ENCODE measurements around the gene NT5M. TPM values are rescaled to one million over a fixed set of nuclear protein-coding genes. Genes with fewer than 3 reads are reported as not detected.
"Not testable (repeated sequence)": the region's sequence is repeated elsewhere in the genome, so short reads cannot be mapped to it uniquely, and the experiment has no call there.

NT5M gene
- total and polyA plus RNA-seq, 9 donors: 5.1 to 10.8 (median 6.7) TPM

DNA sequence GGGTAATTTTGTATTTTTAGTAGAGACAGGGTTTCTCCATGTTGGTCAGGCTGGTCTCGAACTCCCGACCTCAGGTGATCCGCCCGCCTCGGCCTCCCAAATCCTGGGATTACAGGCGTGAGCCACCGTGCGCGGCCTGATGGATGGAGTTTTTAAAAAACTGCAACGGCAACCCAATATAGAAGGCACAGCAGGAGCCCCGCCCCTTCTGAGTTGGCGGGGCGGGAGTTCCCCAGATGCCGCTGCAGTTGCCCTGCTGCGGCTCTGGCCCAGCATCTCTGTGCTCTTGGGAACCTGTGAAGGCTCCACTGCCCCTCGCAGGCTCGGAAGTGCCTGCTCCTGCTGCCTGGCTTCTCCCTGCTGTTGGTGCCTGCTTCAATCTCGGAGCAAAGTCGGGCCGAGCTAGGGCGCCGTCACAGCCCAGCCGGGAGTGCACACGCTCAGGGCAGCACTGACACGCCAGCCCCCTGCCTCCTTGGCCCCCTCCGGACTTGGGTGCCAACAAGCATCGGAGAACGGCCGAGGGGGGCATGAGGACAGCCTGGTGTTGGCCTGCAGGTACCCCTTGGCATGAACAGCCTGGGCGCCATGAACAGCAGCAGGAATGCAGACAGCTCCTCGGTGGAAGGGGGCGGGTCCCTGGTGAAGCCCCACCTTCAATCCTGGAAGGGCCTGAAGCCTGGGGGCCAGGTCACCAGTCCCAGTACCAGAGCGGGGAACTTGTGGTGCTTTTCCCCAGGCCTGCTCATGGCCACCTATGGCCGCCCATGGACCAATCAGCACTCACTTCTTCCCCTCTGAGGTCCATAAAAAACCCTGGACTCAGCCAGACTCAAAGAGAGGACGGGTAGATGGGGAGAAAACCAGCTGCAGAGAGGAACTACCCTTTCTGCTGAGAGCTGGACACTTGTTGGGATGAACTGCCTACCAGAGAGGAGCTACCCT lies 2.3 kb upstream of the NT5M start:
- H3K27me3 ChIP-seq (ENCODE audit: control insufficient read depth, insufficient read depth, low read length): no peaks in the 10 kb centered on the region
- H3K36me3 ChIP-seq (ENCODE audit: control insufficient read depth, insufficient read depth, low read length): no peaks in the 10 kb centered on the region
- peak; percentile 42 for DNase-seq
- H3K4me1 ChIP-seq (ENCODE audit: control insufficient read depth, insufficient read depth, low read length): peaks cover 26% of the 10 kb centered on the region
- peak overlapping the region; percentile 26 for H3K4me3 ChIP-seq (ENCODE audit: low read length)
- peak overlapping the region; percentile 42 for H3K27ac ChIP-seq (ENCODE audit: low read length)
- WGBS (ENCODE audit: insufficient coverage): 12% methylated on average over 30 of the region's 35 CpGs
- H3K9me3 ChIP-seq (replicated peaks; ENCODE audit: control insufficient read depth, low read depth, low read length): no peaks in the 10 kb centered on the region

DNA sequence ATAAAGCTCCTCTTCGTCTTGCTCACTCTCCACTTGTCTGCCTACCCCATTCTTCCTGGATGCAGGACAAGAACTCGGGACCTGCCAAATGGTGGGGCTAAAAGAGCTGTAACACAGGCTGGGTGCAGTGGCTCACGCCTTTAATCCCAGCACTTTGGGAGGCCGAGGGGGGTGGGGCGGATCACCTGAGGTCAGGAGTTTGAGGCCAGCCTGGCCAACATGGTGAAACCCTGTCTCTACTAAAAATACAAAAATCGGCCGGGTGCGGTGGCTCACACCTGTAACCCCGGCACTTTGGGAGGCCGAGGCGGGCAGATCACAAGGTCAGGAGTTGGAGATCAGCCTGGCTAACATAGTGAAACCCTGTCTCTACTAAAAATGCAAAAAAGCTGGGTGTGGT lies 1.5 kb upstream of the NT5M start:
- DNase-seq; H3K9me3 ChIP-seq (replicated peaks; ENCODE audit: control insufficient read depth, low read depth, low read length); H3K27ac ChIP-seq (ENCODE audit: low read length); H3K27me3 ChIP-seq (ENCODE audit: control insufficient read depth, insufficient read depth, low read length); H3K36me3 ChIP-seq (ENCODE audit: control insufficient read depth, insufficient read depth, low read length); H3K4me3 ChIP-seq (ENCODE audit: low read length): not testable (repeated sequence)
- 98% methylated on average over 9 of the region's 11 CpGs for WGBS (ENCODE audit: insufficient coverage)
- H3K4me1 ChIP-seq (ENCODE audit: control insufficient read depth, insufficient read depth, low read length): peaks cover 26% of the 10 kb centered on the region

DNA sequence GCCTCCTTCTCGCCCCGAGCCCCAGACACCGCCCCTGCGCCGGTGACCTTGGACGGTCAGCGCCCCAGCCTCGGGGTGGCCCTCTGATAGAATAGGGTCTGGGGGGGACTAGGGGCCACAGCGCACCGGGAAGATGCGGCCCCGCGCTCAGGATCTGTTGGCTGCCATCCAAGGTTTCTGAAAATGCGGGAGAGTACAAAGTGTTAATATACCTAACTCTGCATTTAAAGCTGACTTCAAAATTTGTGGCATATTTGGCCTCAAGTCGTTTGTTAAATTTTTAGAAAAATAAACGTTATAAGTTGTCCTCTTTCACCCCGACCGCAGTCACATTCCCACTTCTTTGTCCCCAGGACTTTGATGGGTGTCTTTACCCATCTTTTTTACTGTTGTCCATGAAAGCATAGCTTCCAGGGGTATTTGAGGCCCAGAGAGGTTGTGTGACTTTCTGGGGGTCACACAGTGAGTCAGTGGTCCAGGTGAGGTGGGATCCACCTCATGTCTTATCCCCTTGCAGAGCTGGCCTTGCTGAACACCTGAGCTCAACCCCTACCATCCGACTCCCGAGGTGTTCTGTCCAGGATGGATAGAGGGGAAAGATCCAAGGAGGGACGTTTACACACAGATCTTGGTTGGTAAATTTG lies 796 bp downstream of the NT5M start:
- H3K9me3 ChIP-seq (replicated peaks; ENCODE audit: control insufficient read depth, low read depth, low read length): no peaks in the 10 kb centered on the region
- no peak overlapping the region for H3K27ac ChIP-seq (ENCODE audit: low read length)
- no peaks in the 10 kb centered on the region for H3K27me3 ChIP-seq (ENCODE audit: control insufficient read depth, insufficient read depth, low read length)
- peaks cover 4% of the 10 kb centered on the region for H3K36me3 ChIP-seq (ENCODE audit: control insufficient read depth, insufficient read depth, low read length)
- H3K4me3 ChIP-seq (ENCODE audit: low read length): peak overlapping the region; percentile 55
- H3K4me1 ChIP-seq (ENCODE audit: control insufficient read depth, insufficient read depth, low read length): peaks cover 23% of the 10 kb centered on the region
- DNase-seq: no peak
- WGBS (ENCODE audit: insufficient coverage): 17% methylated on average over 9 of the region's 21 CpGs

DNA sequence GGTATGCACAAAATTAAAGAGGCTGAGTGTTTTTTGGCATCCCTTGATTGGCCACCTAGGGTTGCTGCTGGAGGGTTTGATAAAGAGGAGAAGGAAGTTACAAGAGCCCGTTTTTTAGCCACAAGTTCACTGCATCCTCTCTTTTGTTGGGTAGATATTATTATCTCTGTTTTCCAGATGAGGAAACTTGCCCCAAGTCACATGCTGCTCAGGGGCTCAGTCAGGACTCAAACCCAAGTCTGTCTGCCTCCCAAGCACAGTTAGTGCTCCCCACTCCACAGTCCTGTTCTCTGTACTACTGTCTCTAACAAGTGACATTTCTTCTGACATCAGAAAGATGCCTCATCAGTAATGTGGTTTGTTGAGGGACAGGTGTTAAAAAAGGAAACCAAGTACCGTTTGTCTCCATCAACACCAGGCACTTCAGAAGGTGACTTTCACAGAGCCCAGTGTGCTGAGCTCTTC lies 1.4 kb downstream of the NT5M start:
- Histone ChIP-seq H3K4me1 (ENCODE audit: control insufficient read depth, insufficient read depth, low read length) (peaks cover 23% of the 10 kb centered on the region), H3K27me3 (ENCODE audit: control insufficient read depth, insufficient read depth, low read length) (no peaks in the 10 kb centered on the region), H3K36me3 (ENCODE audit: control insufficient read depth, insufficient read depth, low read length) (peaks cover 4% of the 10 kb centered on the region), H3K9me3 (replicated peaks; ENCODE audit: control insufficient read depth, low read depth, low read length) (no peaks in the 10 kb centered on the region), H3K27ac (ENCODE audit: low read length) (no peak overlapping the region), H3K4me3 (ENCODE audit: low read length) (no peak overlapping the region)
- DNase-seq: no peak
- 40% methylated on average over 1 of the region's 2 CpGs for whole genome bisulfite sequencing (ENCODE audit: insufficient coverage)

DNA sequence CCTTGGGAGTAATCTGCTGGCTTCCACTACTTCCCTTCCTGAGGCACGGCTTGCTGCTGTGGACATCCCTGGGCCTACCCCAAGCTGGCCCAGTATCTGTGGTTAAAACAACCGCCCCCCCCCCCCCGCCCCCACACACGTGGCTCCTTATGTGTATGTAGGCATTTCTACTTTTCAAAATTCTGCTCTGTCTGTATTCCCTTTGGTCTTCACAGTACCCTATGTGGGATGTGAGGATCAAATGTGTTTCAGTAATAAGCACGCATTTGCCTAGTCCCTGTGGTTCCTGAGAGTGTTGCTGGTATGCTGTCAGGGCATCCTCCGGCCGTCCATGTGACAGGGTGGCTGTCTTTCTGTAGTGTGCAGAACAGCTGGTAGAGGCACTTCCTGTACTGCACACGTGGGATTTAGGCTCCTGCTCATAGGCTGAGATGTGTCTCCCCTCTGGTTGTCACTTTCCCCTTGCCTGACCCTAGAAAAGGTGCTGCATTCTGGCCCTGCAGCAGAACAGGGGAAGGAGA lies 2.2 kb downstream of the NT5M start:
- H3K4me1 ChIP-seq (ENCODE audit: control insufficient read depth, insufficient read depth, low read length): peaks cover 23% of the 10 kb centered on the region
- H3K9me3 ChIP-seq (replicated peaks; ENCODE audit: control insufficient read depth, low read depth, low read length): no peaks in the 10 kb centered on the region
- DNase-seq: peak; percentile 44
- H3K4me3 ChIP-seq (ENCODE audit: low read length): no peak overlapping the region
- no peaks in the 10 kb centered on the region for H3K27me3 ChIP-seq (ENCODE audit: control insufficient read depth, insufficient read depth, low read length)
- H3K27ac ChIP-seq (ENCODE audit: low read length): no peak overlapping the region
- H3K36me3 ChIP-seq (ENCODE audit: control insufficient read depth, insufficient read depth, low read length): peaks cover 6% of the 10 kb centered on the region
- WGBS (ENCODE audit: insufficient coverage): 13% methylated on average over 4 of the region's 8 CpGs

DNA sequence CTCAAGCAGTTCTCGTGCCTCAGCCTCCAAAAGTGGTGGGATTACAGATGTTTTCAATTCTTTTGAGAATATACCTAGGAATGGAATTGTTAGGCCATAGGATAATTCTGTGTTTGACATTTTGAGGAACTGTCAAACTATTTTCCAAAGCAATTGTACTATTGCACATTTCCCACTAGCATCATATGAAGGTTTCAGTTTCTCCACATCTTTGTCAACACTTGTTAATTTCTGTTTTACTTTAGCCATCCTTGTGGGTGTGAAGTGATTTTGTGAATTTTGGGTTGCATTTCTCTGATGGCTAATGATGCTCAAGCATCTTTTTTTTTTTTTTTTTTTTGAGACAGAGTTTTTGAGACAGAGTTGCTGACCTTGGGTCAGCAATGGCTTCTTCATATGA lies 6.2 kb downstream of the NT5M start:
- Histone ChIP-seq H3K9me3 (replicated peaks; ENCODE audit: control insufficient read depth, low read depth, low read length) (no peaks in the 10 kb centered on the region), H3K27me3 (ENCODE audit: control insufficient read depth, insufficient read depth, low read length) (no peaks in the 10 kb centered on the region), H3K4me1 (ENCODE audit: control insufficient read depth, insufficient read depth, low read length) (peaks cover 7% of the 10 kb centered on the region), H3K4me3 (ENCODE audit: low read length) (no peak overlapping the region), H3K27ac (ENCODE audit: low read length) (no peak overlapping the region), H3K36me3 (ENCODE audit: control insufficient read depth, insufficient read depth, low read length) (peaks cover 10% of the 10 kb centered on the region)
- no CpG with 5 or more reads among the region's 1 CpG for WGBS (ENCODE audit: insufficient coverage)
- no peak for DNase-seq

DNA sequence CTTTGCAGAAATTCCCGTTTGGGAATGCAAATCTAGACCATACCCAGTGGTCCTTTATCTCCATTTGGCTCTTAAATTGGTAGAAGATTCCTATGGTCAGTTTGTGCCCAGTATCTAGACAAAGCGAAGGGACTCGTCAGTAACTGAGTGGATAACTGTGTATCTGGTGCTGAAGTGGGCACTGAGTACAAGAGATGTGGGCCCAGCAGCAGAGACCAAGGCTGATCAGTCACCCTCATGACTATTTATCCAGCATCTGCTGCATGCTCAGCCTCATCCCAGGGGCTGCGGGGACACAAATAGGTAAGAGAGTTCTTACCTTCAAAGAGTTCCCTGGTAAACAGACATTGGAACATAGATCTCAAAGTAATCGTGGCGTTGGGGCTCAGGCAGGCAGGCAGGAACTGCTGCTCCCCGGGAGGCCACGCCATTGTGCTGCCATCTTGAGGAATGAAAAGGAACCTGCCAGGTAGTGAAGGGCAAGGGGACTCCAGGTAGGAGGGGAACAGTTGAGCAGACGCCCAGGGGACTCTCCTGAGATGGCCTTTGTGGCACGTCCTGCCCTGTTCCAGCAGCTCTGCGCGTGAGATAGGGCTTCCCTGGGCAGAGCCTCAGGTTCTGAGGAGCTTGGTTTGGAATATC lies 10.3 kb downstream of the NT5M start:
- no peaks in the 10 kb centered on the region for H3K27me3 ChIP-seq (ENCODE audit: control insufficient read depth, insufficient read depth, low read length)
- 33% methylated on average over 4 of the region's 12 CpGs for WGBS (ENCODE audit: insufficient coverage)
- H3K4me1 ChIP-seq (ENCODE audit: control insufficient read depth, insufficient read depth, low read length): no peaks in the 10 kb centered on the region
- no peaks in the 10 kb centered on the region for H3K9me3 ChIP-seq (replicated peaks; ENCODE audit: control insufficient read depth, low read depth, low read length)
- DNase-seq: no peak
- H3K27ac ChIP-seq (ENCODE audit: low read length): no peak overlapping the region
- H3K4me3 ChIP-seq (ENCODE audit: low read length): no peak overlapping the region
- peaks cover 9% of the 10 kb centered on the region for H3K36me3 ChIP-seq (ENCODE audit: control insufficient read depth, insufficient read depth, low read length)

DNA sequence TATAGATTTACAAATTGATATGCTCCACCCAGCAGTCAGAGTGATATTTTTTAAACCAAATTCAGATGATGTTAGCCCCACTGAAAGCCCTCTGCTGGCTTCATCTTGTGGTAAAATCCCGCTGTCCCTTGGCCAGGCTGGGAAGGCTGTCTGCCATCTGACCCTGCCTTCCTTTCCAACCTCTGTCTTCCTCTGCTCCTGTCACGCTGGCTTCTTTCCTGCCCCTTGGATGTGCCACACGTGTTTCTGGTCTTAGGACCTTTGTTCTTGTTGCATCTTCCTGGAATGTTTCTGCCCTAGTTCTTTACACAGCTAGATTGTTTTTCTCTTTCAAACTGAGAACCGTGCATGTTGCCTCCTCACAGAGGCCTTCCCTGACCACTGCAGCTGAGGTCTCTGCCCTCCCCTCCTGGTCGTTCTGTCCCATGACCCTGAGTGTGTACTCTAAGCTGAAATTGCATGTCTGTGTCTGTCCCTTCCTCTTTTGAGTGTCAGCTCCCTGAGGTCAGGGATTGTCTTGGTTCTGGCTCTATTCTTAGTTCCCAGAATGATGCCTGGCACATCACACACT lies 11.4 kb downstream of the NT5M start:
- WGBS (ENCODE audit: insufficient coverage): 53% methylated on average over 5 of the region's 5 CpGs
- no peaks in the 10 kb centered on the region for H3K27me3 ChIP-seq (ENCODE audit: control insufficient read depth, insufficient read depth, low read length)
- no peaks in the 10 kb centered on the region for H3K9me3 ChIP-seq (replicated peaks; ENCODE audit: control insufficient read depth, low read depth, low read length)
- H3K27ac ChIP-seq (ENCODE audit: low read length): no peak overlapping the region
- H3K4me1 ChIP-seq (ENCODE audit: control insufficient read depth, insufficient read depth, low read length): no peaks in the 10 kb centered on the region
- DNase-seq: no peak
- peaks cover 9% of the 10 kb centered on the region for H3K36me3 ChIP-seq (ENCODE audit: control insufficient read depth, insufficient read depth, low read length)
- no peak overlapping the region for H3K4me3 ChIP-seq (ENCODE audit: low read length)

DNA sequence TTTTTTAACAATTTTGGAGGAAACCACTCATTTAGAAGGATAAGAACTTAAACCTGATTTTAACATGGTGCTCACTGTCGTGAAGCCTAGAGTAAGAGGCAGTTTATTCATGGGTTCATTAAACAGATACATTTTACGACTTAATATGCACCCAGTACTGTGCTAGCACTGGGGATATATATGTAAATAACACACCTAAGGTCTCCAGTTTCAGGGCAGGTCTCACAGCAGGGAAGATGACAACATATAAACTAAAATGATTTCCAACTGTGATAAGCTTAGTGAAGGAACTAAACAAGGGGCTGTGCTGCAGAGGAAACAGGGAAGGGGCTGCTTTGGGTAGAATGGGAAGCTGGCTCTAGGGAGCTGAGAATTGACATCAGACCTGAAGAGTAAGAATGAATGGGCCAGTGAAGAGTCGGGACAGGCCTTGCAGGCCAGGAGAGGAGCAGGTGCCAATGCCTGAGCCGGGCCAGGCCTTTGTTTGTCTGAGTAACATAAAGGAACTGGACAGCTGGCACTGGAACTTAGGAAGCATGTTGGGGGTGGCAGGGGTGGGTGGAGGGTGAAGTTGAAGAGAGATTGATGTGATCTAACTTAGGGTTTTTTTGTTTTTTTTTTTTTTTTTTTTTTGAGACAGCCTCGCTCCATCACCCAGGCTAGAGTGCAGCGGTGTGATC lies 12.1 kb downstream of the NT5M start:
- H3K27me3 ChIP-seq (ENCODE audit: control insufficient read depth, insufficient read depth, low read length): no peaks in the 10 kb centered on the region
- no peak overlapping the region for H3K27ac ChIP-seq (ENCODE audit: low read length)
- no peaks in the 10 kb centered on the region for H3K4me1 ChIP-seq (ENCODE audit: control insufficient read depth, insufficient read depth, low read length)
- no peak for DNase-seq
- no peak overlapping the region for H3K4me3 ChIP-seq (ENCODE audit: low read length)
- H3K36me3 ChIP-seq (ENCODE audit: control insufficient read depth, insufficient read depth, low read length): peaks cover 8% of the 10 kb centered on the region
- 45% methylated on average over 2 of the region's 6 CpGs for WGBS (ENCODE audit: insufficient coverage)
- H3K9me3 ChIP-seq (replicated peaks; ENCODE audit: control insufficient read depth, low read depth, low read length): no peaks in the 10 kb centered on the region
